GM04504 (cell line): ENCODE measurements around the gene INPP4A.
"Not testable (repeated sequence)": the region's sequence is repeated elsewhere in the genome, so short reads cannot be mapped to it uniquely, and the experiment has no call there.

Source experiments
- DNase-seq: peaks from one replicate; pipeline ENCODE4 v3.0.0-alpha.2; 2012; ENCODE audit warnings: low read depth

INPP4A gene

DNA sequence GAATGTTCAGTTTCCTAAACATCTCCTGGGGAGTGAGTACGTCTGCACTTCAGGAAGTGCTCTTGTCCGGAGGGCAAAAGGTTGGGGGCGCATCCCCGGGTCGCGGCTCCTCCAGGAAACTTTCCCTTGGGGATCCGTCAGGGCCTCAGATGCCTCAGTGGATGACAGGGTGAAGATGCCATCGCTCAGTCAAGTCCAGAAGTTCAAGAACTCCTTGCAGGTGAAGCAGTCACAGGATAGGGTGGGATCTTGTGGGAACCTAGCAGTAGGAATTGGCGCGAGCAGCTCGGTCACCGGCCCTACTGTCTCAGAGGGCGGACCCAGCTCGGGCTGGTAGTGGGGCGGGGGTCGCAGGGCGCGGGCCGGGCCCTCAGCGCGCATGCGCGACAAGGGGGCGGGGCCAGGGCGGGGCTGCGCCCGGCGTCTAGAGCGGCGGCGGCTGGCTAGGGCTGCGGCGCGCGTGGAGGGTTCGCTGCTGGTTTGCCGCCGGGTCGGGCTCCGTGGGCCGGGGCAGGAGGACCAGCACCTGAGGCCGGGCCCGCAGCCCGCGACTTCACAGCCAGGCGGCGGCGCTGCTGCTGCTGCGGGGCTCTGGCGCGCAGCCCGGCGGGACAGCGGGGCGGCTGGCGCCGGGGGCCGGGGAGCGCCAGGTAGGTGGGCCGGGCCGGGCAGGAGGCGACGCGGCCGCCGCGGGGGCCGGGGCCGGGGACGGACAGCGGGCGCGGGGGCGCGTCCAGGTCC, at the start of gene INPP4A:
Gene INPP4A, plus strand, starts transcription at position 423 of the 741 bp plus-strand sequence. CDS start 75,191 bp downstream, outside the sequence.
- DNase-seq, result no peak

DNA sequence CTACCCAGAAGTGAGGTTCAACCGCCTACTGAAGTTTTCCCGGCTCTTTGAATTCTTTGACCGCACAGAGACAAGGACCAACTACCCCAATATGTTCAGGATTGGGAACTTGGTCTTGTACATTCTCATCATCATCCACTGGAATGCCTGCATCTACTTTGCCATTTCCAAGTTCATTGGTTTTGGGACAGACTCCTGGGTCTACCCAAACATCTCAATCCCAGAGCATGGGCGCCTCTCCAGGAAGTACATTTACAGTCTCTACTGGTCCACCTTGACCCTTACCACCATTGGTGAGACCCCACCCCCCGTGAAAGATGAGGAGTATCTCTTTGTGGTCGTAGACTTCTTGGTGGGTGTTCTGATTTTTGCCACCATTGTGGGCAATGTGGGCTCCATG, 48.7 kb upstream of the INPP4A start:
- DNase-seq, result no peak

GRCh38 chr2:98396745-98397355, 47.8 kb upstream of the INPP4A start:
- DNase-seq, result no peak

- no peak for DNase-seq
These were observed 45.5 kb upstream of the INPP4A start for GRCh38 chr2:98399140-98399539.

DNA sequence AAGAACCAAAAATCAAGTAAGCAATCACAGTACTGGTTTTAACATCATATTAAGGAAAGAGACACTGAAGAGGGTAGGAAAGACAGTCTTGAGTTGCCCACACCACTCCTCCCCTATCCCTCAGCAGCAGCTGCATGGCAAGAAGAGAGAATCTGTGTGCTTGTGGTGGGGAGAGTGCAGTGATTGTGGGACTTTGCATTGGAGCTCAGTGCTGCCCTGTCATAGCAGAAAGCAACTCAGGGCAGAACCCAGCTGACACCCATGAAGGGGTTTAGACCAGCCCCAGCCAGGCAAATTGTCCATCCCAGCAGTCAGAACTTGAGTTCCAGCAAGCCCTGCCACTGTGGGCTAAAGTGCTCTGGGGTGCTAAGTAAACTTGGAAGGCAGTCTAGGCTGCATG, 40.8 kb upstream of the INPP4A start:
- DNase-seq, result no peak

DNA sequence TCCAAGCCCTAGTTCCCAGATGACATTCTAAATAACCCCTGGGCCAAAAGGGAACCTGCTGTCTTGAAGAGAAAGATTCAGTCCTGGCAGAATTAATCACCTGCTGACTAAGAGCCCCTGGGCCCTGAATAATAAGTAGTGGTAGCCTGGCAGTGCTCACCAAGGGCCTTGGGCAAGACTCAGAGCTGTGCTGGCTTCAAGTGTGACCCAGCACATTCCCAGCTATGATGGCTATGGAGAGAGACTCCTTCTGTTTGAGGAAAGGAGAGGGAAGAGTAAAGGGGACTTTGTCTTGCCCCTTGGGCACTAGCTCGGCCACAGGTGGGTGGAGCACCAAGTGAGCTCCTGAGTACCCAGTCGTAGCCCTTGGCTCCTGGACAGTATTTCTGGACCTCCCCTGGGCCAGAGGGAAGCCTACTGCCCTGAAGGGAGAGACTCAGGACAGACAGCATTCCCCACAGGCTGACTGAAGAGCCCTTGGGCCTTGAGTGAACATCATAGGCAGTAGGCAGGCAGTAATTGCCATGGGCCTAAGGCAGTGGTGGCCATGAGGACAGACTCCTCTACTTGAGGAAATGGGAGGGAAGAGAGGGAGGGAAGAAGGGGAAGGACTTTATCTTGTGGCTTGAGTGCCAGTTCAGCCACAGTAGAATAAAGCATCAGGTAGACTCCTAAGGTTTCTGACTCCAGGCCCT, 40.0 kb upstream of the INPP4A start:
- no peak for DNase-seq

DNA sequence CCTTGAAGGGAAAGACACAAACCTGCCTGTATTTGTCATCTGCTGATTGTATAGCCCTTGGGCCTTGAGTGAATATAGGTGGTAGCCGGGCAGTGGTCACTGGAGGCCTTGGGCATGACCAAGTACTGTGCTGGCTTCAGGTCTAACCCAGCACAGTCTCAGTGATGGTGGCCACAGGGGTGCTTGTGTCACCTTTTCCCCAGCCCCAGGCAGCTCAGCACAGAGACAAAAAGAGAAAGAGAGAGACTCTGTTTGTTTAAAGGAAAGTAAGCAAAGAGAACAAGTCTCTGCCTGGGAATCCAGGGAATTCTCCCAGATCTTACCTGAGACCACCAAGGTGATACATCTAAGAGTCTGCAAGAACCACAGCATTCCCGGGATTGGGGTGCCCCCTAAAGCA, 39.4 kb upstream of the INPP4A start:
- no peak for DNase-seq

DNA sequence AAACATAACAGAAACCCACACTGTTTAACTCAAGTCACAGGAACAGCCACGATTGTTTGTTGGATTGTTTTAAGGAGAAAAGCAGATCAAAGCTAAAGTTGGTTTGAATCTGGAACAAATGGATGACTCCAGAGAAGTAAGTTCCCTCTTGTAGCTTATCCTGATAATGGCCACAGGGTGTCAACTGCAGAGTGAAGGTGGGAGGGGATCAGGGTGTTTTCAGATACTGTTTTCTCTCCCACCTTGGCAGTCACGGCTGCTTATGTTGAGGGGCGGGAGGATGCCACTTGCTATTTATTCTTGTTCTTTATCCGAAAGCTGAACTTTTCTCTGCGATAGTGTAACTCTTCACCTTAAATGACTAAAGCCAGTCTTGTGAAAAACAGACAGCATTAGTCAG, 36.5 kb upstream of the INPP4A start:
- no peak for DNase-seq

- DNase-seq, result peak; percentile 22
These were observed 31.8 kb upstream of the INPP4A start for GRCh38 chr2:98412751-98413458.

DNA sequence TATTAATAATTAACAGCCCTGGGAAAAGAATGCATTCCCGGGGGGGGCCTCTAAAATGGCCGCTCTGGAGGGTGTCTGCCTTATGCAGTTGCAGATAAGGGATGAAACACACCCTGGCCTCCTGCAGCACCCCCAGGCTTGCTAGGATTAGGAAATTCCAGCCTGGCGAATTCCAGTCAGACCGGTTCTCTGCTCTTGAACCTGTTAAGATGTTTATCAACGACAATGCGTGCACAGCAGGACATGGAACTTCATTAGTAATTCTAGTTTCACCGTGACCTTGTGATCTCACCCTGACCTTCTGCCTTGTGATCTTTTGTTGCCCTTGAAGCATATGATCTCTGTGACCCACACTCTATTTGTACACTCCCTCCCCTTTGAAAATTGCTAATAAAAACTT, 30.4 kb upstream of the INPP4A start:
- not testable (repeated sequence) for DNase-seq

- not testable (repeated sequence) for DNase-seq
These were observed 28.9 kb upstream of the INPP4A start for GRCh38 chr2:98415719-98416248.

GRCh38 chr2:98416383-98417159, 28.1 kb upstream of the INPP4A start:
- no peak for DNase-seq

DNA sequence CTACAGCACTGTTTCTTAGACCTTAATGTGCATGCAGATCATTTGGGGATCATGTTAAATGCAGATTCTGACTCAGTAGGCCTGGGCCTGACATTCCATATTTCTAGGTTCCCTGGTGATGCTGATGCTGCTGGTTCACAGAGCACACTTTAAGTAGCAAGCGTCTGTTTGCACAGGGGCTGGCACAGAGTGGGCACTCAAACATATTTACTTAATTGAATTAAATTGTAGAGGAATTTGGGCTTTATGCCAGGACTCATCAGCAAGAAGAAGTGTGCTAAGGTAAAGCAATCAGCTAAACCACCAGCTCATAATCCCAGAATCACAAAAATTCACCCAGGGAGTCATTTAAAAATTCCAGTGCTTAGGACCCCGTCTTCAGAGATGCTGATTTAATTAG, 25.1 kb upstream of the INPP4A start:
- no peak for DNase-seq

DNA sequence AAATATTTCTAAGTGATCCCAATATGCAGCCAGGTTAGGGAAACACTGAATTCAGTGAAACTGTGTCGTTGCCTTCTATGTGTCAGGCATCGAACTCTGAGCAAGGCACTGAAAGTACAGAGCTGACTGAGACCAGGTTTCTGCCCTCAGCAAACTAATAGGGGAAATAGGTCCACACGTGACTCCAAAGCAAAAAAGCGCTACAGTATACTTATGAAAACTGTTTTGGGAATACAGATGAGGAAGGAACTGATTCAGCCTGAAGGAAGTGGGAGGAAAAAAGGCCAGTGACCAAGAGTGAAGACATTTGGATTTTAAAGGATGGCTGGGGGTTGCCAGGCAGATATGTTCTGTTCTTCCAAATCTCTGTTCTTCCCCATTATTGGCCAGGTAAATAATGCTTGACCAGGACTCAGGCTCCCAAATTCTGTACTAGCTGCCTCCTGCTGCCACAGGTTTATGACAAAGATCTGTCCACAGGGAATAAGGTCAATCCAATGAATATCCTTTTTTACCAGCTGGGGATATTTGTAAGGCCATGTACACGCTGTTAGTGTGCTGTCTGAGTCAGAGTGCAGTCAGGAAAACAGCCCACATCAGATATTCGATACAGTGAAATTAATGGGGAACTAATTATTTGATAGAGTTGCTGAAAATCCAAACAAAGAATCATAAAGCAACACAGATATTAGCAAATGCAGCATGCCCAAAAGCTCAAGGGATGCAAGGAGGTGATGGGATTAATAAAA, 24.5 kb upstream of the INPP4A start:
- no peak for DNase-seq

DNA sequence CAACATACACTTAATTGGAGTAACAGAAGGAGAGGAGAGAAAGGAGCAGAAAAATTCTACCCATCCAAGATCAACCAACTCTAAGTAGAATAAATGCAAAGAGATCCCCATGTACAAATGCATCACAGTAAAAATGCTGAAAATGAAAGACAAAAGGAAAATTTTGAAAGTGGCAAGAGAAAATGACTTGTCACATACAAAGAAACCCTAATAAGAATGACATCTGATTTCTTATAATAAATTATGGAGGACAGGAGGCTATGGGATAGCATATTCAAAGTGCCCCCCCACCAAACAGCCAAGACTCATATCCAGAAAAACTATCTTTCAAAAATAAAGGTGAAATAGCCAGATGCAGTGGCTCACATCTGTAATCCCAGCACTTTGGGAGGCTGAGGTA, 22.2 kb upstream of the INPP4A start:
- DNase-seq, result no peak

GRCh38 chr2:98426771-98427170, 17.9 kb upstream of the INPP4A start:
- no peak for DNase-seq

DNA sequence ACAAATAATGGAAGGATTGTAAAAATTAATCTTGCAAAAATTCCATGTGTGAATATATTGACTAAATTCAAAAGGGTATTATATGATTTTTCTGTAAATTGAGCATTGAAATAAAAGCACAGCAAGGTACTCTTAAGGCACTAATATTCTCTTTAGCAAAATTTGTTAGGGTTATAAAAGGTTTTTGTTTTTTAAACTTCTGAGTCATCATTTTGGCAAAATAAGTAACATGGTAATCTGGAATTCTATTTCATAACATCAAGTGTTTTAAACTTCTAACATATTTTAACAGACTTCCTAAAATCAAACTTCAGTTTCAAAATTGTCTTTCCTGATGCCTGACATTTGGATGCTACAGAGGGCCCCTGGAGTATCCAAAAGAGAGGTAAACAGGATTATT, 12.5 kb upstream of the INPP4A start:
- DNase-seq, result no peak

GRCh38 chr2:98433363-98433964, 11.2 kb upstream of the INPP4A start:
- no peak for DNase-seq

- no peak for DNase-seq
These were observed 10.2 kb upstream of the INPP4A start for GRCh38 chr2:98434492-98434891.

DNA sequence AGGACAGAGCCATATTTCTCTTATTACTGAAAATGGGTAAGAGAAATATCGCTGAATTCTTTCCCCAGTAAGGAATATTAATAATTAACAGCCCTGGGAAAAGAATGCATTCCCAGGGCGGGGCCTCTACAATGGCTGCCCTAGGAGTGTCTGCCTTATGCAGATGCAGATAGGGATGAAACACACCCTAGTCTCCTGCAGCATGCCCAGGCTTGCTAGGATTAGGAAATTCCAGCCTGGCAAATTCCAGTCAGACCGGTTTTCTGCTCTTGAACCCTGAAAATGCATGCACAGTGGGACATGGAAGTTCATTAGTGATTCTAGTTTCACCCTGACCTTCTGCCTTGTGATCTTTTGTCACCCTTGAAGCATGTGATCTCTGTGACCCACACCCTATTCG, 9.0 kb upstream of the INPP4A start:
- not testable (repeated sequence) for DNase-seq
